NCI-H510A (cell line): ENCODE results near the gene KIF24.
"Not testable (repeated sequence)": the region's sequence is repeated elsewhere in the genome, so short reads cannot be mapped to it uniquely, and the experiment has no call there.

Source experiments
- DNase-seq: peaks from one replicate; lab custom pipeline; 2025; lab: John Stamatoyannopoulos, UW

The KIF24 gene

DNA sequence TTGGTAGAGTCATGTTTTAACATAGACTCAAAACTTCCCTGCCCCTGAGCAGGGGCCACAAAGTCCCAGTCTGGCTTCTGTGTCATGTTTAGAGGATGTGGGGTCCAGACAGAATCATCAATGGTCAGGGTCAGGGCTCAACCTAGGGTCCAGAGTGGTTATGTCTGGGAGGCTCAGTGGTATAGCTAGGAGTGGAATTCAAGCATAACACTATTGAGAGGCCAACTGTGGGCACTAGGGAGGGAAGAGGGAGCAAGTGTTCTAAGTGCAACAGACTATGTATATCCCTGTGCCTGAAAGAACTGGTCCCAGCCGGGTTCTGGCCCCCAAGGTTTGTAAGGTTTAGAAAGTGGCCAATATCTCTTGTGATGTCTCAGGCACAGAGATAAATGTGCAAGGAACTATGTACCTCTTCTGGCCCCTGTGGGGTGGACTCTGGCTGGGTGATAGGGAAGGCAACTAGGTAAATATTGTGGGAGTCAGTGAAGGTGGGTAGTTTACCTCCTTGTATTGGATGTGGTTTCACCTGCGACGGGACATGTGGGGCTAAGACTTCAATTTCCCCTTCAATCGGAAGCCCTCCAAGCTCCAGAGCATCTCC lies 33.6 kb upstream of the KIF24 start:
- DNase-seq, result no peak

DNA sequence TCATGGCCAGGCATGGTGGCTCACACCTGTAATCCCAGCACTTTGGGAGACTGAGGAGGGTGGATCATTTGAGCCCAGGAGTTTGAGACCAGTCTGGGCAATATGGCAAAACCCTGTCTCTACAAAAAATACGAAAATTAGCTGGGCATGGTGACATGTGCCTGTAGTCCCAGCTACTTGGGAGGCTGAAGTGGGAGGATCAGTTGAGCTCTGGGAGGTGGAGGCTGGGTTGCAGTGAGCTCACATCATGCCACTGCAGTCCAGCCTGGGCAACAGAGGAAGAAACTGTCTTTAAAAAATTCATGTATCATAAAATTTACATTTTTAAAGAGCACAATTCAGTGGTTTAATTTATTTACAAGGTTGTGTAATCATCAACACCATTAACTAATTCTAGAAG lies 23.9 kb upstream of the KIF24 start:
- not testable (repeated sequence) for DNase-seq

DNA sequence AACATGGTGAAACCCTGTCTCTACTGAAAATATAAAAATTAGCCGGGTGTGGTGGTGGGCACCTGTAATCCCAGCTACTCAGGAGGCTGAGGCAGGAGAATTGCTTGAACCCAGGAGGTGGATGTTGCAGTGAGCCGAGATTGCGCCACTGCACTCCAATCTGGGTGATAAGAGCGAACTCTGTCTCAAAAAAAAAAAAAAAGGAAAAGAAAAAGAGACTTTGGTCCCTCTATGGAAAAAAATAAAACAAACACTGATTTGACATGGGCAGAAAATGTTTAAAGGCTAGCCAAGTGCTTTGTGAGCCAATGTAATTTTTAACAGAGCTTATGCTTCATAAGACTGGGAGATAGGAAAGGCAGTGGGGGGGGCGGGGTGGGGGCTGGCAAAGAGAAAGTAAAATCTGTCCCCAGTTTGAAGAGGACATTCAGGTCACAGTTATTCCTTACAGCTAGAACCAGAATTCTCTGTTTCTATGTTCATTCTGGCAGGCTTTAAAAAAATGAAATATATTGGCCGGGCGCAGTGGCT lies 23.1 kb upstream of the KIF24 start:
- DNase-seq, result not testable (repeated sequence)

DNA sequence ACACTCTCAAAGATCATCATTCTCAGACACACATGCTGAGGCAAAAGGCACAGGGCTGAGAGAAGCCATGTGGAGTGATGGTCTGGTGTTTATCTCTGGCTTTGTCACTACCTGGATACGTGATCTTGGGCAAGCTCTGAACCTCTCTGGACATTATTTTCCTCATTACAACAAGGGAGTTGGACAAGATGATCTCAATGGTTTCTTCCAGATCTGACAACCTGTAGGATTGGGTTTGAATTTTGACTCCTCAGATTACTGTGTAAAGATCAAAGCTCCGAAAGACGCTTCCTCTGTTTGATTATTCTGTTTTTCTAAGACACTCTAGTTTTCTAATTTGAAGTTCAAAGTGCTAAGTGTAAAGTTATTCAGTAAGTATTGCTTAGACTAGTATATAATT lies 20.3 kb upstream of the KIF24 start:
- DNase-seq, result no peak

DNA sequence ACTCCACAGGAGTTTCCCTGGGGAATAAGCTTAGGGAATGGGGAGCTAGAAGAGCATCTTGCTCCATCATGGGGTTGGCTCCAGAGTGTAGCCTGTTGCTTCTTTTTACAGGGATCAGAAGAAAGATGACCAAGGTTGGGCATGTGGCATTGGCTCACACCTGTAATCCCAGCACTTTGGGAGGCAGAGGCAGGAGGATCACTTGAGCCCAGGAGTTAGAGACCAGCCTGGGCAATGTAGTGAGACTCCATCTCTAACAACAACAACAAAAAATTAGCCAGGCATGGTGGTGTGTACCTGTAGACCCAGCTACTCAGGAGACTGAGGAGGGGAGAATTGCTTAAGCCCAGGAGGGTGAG lies 18.7 kb upstream of the KIF24 start:
- DNase-seq, result no peak

DNA sequence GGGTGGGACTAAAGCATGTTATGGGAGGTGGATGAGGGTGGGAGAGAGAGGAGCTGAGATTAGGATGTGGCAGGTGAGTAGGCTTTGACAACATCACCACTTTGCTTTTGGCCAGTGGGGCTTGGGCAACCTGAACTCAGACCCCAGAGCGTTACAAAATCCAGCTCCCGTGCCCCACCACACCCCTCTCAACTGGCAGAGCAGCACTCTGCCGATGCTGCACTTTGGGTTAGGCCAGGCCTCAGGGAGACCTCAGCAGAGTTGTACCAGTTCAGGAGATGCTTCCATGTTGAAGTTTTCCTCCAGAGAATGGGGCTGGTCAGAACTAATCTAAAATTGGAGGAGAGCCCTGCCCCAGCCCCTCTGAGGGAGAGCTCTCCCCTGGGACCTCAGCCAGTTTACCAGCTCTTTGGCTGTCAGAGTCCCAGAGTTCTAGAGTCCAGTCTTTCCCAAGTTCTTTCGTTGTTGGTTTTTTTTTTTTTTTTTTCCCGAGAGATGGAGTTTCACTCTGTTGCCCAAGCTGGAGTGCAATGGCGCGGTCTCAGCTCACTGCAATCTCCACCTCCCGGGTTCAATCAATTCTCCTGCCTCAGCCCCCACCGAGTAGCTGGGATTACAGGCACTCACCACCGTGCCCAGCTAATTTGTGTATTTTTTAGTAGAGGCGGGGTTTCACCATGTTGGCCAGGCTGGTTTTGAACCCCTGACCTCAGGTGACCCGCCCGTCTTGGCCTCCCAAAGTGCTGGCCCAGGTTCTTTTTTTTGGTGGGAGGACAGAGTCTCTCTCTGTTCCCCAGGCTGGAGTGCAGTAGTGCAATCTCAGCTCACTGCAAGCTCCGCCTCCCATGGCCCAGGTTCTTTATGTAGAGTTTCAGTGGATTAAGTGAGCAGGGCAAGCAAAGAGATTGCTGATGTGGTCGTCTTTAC lies 18.1 kb upstream of the KIF24 start:
- no peak for DNase-seq

DNA sequence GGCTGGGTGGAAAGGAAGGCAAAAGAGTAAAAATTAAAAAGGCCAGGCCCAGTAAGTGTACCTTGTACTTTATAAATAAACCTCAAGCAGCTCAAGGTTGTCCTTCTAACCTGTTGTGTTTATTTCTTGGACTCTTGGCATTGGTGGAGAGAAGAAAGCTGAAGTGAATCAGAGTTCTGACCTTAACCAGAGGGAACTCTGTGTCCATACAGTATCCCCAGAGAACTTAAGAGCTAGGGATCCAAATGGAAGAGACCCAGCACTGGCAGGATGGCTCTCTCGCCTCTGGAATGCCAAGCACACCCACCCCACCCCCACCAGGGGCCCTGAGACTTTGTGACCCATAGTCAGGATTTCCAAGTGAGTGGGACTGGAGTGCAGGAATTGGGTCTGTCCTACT lies 14.5 kb upstream of the KIF24 start:
- DNase-seq, result no peak

DNA sequence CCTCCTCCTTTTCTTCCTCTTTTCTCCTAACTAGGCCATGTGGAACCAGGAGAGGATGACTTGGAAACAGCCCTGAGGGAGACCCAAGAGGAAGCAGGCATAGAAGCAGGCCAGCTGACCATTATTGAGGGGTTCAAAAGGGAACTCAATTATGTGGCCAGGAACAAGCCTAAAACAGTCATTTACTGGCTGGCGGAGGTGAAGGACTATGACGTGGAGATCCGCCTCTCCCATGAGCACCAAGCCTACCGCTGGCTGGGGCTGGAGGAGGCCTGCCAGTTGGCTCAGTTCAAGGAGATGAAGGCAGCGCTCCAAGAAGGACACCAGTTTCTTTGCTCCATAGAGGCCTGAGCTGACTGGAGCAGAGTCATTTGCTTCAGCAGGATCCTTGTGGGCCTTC lies 14.0 kb upstream of the KIF24 start:
- no peak for DNase-seq

DNA sequence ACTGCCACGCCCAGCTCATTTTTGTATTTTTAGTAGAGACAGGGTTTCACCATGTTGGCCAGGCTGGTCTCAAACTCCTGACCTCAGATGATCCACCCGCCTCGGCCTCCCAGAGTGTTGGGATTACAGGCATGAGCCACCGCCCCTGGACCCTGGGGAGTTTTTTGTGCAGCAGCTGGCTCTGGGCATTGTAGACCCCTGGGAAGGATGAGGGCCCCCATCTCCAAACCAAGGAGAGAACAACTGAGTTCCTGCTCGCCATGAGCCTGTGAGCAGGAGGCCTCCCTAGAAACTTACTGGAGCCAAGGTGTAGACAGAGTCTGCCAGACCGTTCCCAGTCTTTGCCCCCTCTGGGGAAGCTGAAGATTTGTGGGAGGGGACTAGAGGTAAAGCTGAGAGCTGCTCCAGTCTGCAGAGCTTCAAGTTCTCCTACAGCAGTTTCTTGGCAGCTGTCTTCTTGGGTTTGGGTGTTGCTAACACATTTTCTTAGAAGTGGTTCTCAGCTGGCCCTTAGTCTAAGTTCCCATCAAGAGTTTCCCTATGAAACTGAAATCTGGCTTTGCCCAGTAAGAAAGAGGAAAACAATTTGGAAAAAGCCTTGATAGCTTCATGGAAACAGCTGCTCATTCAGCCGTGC lies 12.7 kb upstream of the KIF24 start:
- DNase-seq, result no peak

DNA sequence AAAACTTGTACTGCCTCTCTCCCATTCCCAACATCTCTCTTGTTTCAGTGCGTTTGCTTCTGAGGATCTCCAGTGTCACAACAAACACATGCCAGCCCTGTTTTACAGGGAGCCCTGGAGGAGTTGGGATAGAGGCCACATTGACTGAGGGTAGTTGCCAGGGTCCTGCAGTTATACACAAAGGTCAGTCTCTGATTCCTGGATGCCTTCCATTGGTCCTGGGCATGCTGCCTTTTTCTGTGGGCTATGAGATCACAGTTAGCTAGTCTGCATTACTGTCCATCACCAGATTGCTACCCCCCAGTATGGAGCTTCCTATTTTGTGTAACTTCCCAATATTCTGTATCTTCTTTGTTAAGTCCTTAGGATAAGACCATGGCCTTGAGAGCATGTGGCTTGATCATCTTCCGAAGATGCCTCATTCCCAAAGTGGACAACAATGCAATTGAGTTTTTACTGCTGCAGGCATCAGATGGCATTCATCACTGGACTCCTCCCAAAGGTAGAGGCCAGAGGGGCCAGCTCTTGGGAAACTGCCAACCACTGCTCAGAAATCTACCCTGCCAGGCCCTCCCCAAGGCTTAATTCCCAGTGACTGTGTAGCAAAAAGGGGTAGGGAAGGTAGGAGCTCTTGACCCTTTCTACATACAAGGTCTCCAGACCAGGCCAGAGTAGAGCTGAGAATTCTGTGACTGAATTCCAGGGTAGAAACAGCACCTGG lies 9.8 kb upstream of the KIF24 start:
- DNase-seq, result no peak

DNA sequence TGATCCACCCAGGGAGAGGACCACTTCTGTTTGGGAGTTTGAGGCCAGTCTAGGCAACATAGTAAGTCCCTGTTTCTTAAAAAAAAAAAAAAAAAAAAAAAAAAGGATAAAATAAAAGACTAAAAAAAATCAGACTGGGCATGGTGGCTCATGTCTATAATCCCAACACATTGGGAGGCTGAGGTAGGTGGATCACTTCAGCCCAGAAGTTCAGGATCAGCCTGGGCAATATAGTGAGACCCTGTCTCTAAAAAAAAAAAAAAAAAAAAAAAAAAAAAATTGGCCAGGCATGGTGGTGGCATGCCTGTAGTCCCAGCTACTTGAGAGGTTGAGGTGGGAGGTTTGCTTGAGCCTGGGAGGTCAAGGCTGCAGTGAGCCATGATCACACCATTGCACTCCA lies 9.0 kb upstream of the KIF24 start:
- not testable (repeated sequence) for DNase-seq

DNA sequence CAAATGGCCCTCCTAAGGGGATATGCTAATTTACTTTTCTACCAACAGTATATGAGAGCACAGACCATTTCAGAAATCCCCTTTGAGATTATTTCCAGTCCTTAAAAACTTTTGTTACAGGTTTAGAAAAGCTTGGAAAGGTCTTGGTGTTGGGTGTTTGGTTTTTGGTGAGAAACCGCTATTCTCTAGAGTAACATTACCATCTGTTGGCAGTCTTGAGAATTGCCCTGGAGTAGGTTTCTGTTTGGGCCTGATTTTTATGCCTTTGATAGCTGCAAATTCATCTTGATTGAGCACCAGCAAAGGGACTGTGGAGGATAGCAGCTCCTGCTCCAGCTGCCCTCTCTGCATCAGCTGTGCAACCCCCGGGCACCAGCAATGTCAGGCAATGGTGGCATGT lies 8.3 kb upstream of the KIF24 start:
- DNase-seq, result no peak

DNA sequence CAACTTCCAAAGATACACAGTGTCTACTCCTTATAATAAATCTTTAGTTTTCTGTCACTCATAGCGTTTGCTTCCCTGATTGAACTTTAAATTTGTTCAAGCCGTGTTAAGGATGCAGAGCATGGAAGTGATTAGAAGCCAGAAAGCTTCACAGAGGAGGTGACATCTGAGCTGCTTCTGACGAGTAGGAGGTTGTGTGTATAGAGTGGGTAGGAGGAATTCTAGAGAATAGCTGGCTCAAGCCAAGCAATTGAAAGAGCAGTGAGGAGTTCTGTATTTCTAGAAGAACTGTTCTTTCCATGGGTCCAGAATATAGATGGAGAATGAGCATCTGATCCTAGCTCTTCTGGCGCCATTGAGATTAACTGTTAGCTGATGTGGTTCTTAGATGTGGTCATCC lies 6.3 kb upstream of the KIF24 start:
- DNase-seq, result no peak

DNA sequence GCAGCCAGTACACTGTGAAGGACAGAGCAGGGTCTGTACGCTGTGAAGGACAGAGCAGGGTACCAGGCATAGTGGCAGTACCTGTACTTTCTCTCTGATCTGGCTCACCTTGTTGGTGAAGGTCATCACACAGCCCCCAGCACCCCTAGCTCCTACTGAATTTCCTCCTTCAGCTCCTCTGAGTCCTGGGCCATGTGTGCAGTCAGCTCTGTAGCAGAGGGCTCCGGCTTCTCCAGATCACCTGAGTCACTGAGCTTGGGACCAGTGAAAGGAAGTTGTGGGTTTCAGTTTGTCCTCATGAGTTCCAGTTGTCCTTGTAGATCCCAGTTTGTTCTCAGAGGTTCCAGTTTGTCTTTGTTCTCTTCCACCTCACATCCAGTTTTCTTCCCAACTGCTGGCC lies 5.8 kb upstream of the KIF24 start:
- DNase-seq, result no peak

DNA sequence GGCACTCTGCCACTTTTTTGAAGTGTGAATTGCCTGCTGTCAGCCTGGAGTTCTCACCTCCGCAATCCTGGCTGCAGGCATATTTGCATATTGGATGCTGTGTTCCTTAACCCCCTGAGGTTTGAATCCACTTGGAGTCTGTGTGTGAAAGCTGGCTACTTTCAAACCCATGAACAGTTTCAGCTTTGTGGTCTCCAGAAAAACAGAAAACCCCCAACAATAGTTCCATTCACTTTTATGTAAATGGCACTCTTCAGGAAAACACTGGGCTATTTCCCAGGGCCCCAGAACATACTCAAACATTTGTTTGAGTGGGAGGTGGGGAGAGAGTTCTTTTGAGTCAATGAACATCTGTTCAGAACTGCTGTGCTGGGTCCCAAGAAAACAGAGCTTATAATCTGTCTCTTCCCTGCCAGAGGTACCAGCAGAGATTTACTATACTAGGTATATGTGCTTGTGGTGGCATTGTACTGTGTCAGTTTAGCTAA lies 5.3 kb upstream of the KIF24 start:
- no peak for DNase-seq

DNA sequence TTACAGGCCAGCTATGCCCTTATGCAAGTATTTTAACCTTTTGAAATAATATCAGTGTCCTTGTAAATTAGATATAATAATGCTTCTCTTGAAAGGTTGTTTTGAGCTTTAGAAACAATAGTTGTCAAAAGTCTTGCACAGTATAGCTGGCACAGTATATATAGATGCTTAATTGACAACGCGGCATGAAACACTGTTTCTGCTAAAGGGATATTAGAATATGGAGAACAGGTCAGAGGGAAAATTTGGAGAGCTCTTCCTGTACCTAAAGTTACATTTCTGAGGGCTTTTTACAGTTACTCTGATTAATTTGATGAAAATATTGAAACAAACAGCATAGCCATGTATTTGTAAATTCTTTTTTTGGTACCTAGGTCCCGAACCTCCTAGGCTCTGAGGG lies 4.8 kb upstream of the KIF24 start:
- no peak for DNase-seq

DNA sequence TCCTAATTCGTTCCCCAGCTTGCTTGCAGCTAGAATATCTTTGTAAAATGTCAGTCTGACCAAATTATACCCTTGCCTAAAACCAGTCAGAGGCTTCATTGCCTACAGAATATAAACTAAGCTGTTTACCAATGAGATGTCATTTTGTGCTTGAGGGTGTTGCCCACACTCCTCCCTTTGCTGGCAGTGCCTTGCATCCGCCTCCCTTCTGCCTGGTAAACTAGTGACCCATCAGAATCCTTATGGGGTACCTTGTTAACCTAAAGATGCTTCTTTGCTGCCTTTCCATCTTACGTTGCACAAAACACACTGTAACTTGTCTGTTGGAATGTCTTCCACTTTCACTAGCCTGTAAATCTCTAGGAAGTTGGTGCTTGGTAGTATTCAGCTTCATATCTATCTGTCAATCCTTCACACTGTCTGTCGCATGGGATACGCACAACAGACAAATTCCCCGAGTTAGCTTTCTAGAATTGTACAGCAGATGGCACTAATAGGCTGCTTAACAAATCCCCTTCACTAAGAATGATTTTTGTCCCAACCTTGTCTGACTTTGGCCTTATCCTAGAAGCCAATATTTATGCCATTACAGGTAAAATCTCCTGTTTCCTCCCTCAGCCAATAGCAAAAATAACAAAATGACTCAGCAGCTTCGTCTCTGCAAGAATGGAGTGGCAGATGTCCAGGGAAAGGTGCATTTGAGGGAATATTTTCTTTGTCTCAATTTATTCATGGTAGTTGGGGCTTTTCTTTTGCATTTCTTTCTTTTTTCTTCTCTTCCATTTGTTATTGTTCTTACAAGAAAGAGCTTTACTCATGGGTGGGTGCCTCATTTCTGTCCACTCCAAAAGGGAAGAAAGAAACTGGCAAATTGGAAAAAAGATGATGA lies 3.3 kb upstream of the KIF24 start:
- DNase-seq, result no peak

DNA sequence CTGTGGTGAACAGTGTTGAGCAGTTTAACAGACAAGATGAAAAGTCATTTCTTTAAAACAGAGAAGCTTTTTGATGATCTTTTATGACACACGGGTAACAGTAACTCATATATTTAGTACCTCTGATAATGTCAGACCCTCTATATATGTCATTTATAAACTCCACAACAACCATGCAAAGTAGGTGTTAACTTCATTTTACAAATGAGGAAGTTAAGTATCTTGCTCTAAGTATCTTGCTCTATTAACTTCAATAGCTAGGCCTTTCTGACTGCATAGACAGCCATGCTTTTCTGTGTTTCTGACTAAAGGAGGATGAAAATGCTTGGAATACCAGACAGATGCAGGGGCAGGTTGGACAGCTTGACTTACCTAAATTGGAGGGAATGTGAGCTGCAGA lies 2.1 kb upstream of the KIF24 start:
- no peak for DNase-seq

DNA sequence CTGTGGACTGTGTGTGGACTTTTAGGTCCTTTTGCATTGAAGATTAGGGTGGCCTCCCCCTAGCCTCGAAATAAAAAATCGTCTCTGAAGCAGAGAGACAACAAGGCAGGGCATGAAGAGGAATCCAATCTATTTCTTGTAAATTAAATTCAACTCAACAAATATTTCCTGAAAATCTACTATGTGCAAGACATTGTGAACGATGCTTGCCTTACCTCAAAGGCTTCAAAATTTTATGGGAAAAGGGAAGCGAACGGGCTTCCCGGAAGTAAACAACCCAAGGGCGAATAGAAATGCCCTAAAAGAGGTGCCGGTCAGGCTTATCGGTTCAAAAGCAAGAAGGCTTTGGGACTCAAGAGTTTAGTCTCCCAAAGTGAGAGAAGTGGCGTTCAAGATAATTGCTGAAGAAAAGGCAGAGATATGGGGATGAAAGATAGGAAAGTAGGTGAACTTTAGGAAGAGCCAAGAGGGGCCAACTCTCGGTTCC lies 525 bp downstream of the KIF24 start:
- no peak for DNase-seq

DNA sequence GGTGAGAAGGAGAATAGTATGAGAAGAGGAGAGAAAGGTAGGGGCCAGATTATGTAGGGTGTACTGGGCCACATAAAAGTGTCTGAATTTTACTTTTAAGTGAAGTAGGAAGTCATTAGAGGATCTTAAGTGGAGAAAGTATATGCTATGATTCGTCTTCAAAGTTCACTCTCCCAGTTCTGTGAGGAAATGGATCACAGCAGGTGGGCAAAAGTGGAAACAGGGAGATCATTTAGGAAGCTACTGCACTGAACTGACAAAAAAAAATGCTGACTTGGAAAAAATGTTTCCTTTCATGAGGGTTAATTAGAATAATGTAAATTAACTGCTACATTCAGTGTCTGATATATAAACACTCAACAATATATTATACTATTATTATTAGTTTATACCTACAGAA lies 2.4 kb downstream of the KIF24 start:
- DNase-seq, result no peak
